GM18505 (cell line): ENCODE data around the gene S100A7A.
"Not testable (repeated sequence)": the region's sequence is repeated elsewhere in the genome, so short reads cannot be mapped to it uniquely, and the experiment has no call there.

Experiments
- ATAC-seq: cut with Tn5 transposase; IDR thresholded peaks from one replicate; pipeline ENCODE4 v1.9.1; 2021; ENCODE audit not compliant: unreplicated experiment
- POLR2A ChIP-seq: IDR thresholded peaks from 4 replicates; pipeline ENCODE4 v1.6.1; 2011; ENCODE audit warnings: borderline replicate concordance; ENCODE audit not compliant: insufficient read depth, insufficient read length; ENCODE audit errors: extremely low read depth

The S100A7A gene

DNA sequence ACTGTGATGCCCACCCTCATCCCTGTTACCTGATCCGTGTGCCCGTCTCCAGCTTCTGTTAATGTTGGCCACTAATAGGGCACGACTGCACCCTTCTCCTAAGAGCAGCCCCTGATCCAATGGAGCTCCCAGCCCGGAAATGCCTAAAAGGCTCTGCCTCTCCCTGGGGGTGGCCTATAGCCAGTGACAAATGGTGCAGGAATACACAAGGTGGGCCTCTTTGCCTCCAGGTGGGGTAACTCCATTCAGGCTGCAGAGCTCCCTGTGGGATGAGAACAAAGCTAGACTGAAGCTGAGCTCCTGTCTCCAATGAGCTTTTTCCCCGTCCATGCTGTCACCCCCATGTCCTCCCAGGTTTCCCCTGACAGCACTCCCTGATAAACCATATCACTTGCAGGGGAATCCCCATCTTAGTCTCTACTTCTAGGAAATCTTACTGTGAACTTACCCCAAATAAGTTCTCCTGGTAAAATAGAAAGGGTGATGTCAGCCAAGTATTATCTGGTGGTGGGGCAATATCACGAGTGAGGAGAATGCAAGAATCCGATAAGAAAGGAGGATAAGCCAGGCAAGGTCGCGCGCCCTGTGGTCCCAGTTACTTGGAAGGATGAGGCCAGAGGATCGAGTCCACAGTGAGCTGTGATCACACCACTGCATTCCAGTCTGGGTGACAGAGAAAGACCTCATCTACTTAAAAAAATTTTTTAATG is 18.6 kb downstream of the S100A7A start:
- TF ChIP-seq POLR2A, result no peak
- no peak for ATAC-seq

DNA sequence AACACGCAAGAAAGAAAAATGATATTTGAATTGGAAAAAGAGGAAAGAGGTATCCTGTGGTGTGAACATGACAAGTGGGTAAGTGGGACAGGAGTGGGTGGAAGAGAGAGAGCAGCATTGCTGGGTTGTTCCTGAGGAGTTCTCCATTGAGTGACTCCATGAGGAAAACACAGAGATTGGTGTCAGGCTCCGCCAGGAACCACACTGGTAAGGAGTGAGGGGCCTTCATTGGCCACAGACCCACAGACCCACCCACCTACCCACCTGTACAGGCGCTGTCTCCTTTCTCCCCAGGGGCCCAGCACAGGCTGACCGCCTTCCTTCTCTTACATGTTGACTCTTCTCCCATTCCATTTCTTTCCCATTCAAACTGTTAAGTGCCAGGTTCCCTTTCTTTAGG is 20.9 kb downstream of the S100A7A start:
- ATAC-seq, result no peak
- no peak for TF ChIP-seq POLR2A

DNA sequence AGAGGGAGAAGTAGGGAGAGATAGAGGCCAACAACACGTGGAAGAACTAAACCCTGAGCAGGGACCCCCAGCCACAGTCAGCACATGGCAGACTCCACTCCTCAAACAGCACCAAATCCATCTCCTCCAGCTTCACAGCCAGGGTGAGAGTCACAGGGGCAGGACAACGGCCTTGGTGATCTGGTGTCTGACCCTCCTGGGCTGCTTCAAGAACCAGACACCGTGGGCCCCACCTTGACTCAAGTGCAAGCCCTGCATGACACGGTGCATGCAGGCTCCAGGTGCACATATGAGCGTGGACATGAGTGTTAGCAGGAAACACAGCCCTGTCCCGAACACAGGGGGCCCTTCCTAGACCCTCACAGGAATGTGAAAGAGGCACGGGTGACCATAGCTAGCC is 22.3 kb downstream of the S100A7A start:
- TF ChIP-seq POLR2A, result no peak
- no peak for ATAC-seq

DNA sequence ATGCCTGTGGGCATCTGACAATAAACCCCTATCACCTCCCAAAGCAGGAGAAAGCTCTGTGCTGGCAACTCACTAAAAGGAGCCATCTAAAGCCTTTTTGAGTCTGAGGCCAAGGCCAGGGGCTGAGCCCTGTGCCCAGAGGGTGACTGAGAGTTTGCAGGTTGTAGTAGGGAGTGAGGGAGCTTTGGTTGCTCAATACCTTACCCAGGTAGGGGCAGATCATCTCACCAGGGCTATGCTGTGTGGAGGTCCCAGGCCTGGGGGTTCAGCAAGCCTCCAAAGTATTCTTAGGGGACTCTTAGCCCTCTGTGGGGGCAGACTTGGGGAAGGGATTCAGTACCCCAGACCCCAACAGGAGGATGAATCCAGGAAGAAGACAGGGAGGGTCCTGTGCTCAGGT is 23.0 kb downstream of the S100A7A start:
- no peak for ATAC-seq
- no peak for TF ChIP-seq POLR2A

DNA sequence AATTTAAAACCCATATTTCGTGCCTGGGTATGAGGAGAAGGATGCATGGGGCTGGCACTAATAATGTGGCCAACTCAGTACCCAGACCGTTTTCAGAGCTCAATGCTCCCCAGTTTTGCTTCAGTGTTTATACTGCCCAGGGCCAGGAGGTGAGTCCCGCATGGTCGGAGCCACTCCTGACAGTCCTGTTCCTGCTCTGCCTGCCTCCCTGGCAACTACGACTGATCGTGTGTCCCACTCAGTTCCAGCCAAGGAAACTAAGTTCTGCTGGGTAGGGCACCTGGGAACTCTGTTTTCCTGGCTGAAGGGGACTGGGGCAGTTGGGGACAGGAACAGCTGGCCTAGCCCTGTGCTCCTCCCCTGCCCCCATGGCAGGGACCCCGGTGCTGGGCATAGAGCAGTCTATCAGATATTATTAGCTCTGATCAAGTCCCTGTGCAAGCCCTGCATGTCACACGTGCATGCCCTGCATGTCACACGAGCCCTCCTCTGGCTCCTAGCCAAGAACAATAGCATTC is 25.0 kb downstream of the S100A7A start:
- no peak for ATAC-seq
- TF ChIP-seq POLR2A, result no peak

DNA sequence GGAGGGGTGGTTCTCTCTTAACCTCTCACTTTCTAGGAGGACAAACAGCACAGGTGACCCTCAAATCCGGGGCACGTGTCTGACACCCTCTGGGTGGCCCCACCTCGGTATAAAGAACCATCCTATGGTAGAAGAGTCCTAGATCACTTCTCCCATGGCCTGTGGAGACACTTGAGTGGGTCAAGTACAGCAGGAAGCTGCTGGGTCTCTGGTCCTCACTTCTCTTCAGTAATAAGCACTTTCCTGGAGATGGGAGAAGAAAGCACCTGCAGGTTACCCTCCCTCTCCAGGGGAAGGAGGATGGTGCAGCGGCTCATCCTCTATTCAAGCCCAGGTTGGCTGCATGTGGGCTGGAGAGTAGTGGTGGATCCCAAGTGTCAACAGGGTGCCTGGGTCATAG is 27.2 kb downstream of the S100A7A start:
- no peak for ATAC-seq
- TF ChIP-seq POLR2A, result no peak

DNA sequence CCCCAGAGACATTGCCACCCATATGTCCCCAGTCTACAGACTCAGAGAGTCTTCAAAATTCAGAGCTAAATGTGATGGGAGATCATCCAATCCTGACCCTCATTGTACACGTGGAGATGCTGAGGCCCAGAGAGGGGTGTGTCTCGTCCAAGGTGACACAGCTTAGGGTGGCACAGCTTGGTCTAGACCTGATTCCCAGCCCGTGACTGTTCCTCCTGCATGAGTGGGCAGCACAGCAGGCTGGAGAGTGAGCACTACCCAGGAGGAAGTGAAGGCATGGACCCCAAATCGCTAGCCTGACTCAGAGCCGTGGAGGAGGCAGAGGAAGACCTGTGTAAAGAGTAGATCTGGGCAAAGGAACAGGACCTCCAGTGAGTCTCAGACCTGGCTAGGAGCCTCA is 27.8 kb downstream of the S100A7A start:
- TF ChIP-seq POLR2A, result no peak
- ATAC-seq, result no peak

DNA sequence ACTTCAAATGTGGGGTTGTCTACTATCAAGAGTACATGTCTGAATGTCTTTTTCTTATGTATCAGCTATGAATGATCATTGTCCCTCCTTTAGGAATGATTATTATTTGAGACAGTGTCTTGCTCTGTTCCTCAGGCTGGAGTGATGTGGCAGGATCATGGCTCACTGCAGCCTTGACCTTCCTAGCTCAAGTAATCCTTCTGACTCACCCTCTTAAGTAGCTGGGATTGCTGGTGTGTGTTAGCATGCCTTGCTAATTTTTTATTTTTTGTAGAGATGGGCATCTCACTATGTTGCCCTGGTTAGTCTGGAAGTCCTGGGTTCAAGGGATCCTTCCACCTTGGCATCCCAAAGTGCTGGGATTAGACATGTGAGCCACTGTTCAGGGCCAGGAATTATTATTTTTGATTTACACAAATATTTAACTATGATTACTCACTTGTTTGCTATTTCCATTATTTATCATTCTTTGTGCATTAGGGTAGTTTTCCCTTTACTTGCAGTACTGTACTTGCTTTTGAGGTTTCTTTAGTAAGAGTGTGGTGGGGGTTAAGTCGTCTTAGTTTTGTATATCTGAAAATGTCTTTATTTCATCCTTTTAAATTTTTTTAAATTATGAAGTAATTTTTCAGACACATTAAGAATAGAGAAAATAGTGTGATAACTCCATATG is 31.3 kb downstream of the S100A7A start:
- TF ChIP-seq POLR2A, result no peak
- ATAC-seq, result no peak

DNA sequence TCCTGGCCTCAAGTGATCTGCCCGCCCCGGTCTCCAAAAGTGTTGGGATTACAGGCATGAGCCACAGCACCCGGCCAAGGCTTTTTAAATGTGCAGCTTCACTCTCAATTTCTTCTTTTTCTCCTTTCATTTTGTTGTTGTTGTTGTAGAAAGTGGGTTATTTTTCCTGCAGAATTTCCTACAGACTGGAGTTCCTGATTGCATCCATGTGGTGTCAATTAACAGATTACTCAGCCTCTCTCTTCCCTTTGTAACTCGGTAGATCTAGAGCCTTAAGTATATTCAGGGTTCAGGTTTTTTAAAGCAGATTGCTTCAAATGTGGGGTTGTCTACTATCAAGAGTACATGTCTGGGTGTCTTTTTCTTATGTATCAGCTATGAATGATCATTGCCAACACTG is 32.5 kb downstream of the S100A7A start:
- ATAC-seq, result not testable (repeated sequence)

DNA sequence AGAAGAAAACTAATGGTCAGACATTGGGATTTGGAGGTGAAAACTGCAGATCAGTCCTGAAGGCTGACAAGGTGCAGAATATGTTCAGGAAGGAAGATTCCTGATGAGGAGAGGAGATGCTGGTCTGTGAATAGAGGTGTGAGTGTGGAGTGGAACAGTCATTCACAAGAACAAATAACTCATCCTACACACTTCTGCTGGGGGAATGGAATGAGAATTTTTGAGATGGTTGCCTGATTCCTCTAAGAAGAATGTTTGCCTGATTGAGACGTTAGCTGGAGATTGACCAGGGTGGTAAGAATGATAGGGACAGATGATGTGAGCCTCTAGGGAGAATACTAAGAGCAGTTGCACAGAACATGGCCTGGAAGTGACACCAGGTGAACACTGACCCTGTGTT is 40.1 kb downstream of the S100A7A start:
- no peak for ATAC-seq
- no peak for TF ChIP-seq POLR2A

DNA sequence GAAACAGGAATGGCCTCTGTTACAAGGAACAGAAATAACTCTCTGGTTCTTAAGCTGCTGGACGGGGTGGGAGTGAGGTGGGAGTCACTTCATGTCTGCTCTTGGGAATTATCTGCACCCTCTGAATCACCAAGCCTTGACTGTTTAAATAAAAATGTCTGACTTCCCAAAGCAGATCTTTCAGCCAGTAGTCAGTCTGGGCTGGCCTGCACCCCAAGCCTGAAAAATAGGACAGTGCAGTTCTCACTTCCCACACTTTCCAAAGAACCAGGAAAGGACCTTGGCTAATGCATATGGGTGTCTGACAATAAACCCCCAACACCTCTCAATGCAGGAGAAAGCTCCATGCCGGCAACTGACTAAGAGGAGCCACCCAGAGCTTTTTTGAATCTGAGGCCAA is 43.3 kb downstream of the S100A7A start:
- ATAC-seq, result no peak
- no peak for TF ChIP-seq POLR2A

DNA sequence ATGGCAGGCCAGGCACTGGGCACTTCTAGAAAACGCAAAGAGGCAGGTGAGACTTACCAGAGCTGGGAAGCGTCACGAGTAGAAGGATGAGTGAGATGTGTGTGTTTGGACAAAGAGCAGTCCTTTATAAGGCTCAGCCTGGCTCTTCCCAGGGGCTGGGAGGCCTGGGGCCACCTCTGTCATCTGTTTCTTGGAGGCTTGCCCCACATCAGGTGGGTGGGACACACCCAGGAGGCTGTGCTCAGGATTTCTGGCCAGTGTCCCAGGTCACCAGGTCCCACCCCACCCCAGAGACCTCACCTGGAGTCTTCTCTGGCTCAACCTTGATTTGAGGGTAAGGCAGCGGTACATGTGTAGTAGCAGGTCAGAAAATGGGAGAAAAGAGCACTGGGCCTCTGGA is 44.2 kb downstream of the S100A7A start, which contains the start of gene S100A7:
Gene S100A7 (minus strand): TSS at position 101 of the 400 bp plus-strand sequence. CDS start 1,638 bp downstream, outside the sequence.
- no peak for TF ChIP-seq POLR2A
- ATAC-seq, result no peak

DNA sequence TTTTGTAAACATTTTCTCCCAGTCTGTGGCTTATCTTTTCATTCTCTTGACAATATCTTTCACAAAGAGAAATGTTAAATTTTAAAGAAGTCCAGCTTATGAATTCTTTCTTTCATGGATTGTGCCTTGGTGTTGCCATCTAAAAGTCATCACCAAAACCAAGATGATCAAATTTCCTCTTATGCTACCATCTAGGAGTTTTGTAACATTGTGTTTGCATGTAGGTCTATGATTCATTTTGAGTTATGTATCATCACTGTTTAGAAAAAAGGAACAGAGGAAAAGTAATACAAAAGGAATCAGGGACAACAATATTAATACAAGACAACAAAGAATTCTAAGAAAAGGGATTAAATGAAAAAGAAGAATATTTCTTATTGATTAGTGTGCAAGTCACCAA is 46.4 kb downstream of the S100A7A start:
- not testable (repeated sequence) for ATAC-seq
